Measurements from ENCODE around the gene FRG2B. TPM values are rescaled to one million over a fixed set of nuclear protein-coding genes. Genes with fewer than 3 reads are reported as not detected.

FRG2B gene
- total and polyA plus RNA-seq, 2 of the 8 experiments (the other 6 are each of a cell fraction or from before 2014, with no cell fraction given) = not detected

DNA sequence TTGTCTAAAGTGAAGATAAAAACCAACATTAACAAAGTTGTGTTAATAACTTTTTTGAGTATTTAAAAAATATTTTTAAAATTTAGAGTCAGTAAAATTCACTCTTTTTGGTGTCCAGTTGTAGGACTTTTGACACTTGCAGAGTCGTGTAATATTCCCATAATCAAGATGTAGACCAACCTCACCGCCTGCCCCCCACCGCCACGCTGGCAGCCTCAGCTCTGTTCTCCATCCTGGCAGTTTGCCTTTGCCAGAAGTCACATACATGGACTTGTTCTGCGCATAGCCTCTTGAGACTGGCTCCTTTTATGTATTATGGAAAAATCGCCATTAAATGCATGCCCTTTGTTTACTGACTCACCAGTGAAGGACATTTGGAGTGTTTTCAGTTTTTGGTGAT lies 33.9 kb downstream of the FRG2B start (continued):
- TF ChIP-seq CHD7 (IDR thresholded peaks at IDR 0.05; ENCODE audit: insufficient replicate concordance, low read length) (no peak), USF2 (IDR thresholded peaks at IDR 0.05; ENCODE audit: low read length) (no peak), ZNF274 (IDR thresholded peaks at IDR 0.05; ENCODE audit: borderline replicate concordance, extremely low read depth, low read length) (no peak), CHD1 (IDR thresholded peaks at IDR 0.05; ENCODE audit: low read depth, low read length) (no peak), TBP (IDR thresholded peaks at IDR 0.05; ENCODE audit: low read depth, low read length) (no peak), RAD21 (IDR thresholded peaks at IDR 0.05 in 1 of 2, conservative IDR thresholded peaks at IDR 0.05 in 1 of 2; ENCODE audit: low read depth in 2 of 2, low read length in 2 of 2) (no peak), SIX5 (IDR thresholded peaks at IDR 0.05; ENCODE audit: low read depth, low read length) (no peak), PHF8 (conservative IDR thresholded peaks at IDR 0.05; ENCODE audit: low read depth, low read length) (no peak), TEAD4 (IDR thresholded peaks at IDR 0.05; ENCODE audit: low read depth, low read length) (no peak)
- TF ChIP-seq, protein P1, sequence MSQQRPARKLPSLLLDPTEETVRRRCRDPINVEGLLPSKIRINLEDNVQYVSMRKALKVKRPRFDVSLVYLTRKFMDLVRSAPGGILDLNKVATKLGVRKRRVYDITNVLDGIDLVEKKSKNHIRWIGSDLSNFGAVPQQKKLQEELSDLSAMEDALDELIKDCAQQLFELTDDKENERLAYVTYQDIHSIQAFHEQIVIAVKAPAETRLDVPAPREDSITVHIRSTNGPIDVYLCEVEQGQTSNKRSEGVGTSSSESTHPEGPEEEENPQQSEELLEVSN (IDR thresholded peaks at IDR 0.05) = no peak
